Mesendoderm (in vitro differentiated cells): ENCODE data around the gene BCORL1.

Experiments
- DNase-seq: peaks from one replicate; pipeline ENCODE4 v3.0.0; 2013
- H2AK5ac ChIP-seq: 2 replicates; pipeline ENCODE4 v1.6.1; 2013; ENCODE audit warnings: low read length, inconsistent platforms
- H2BK120ac ChIP-seq: 2 replicates; pipeline ENCODE4 v1.6.1; 2013; ENCODE audit warnings: low read depth, mild to moderate bottlenecking, low read length, moderate library complexity, mixed read lengths
- H2BK15ac ChIP-seq: replicated peaks from 2 replicates; pipeline ENCODE4 v1.6.1; 2013; ENCODE audit warnings: low read depth, mild to moderate bottlenecking, moderate library complexity
- H2BK5ac ChIP-seq: 2 replicates; pipeline ENCODE4 v1.6.1; 2013; ENCODE audit warnings: low read length, inconsistent platforms
- H3K18ac ChIP-seq: 2 replicates; pipeline ENCODE4 v1.6.1; 2013; ENCODE audit warnings: mild to moderate bottlenecking, low read length, mixed read lengths
- H3K23ac ChIP-seq: one replicate; pipeline ENCODE4 v1.6.1; 2013; ENCODE audit warnings: low read length
- H3K27ac ChIP-seq: 2 replicates; pipeline ENCODE4 v1.5.1; 2013; ENCODE audit warnings: low read depth, mild to moderate bottlenecking, inconsistent platforms, low read length, moderate library complexity
- H3K27me3 ChIP-seq: 2 replicates; pipeline ENCODE4 v1.6.1; 2013; ENCODE audit warnings: low read length, control low read depth, mild to moderate bottlenecking, inconsistent platforms; ENCODE audit not compliant: insufficient read depth, poor library complexity
- H3K36me3 ChIP-seq: 2 replicates; pipeline ENCODE4 v1.6.1; 2013; ENCODE audit warnings: low read length, inconsistent platforms; ENCODE audit not compliant: control insufficient read depth, insufficient read depth
- H3K4ac ChIP-seq: one replicate; pipeline ENCODE4 v1.6.1; 2013; ENCODE audit warnings: low read depth, mild to moderate bottlenecking, low read length, moderate library complexity
- H3K4me1 ChIP-seq: 2 replicates; pipeline ENCODE4 v1.6.1; 2013; ENCODE audit warnings: low read depth, low read length, inconsistent platforms; ENCODE audit not compliant: control insufficient read depth
- H3K4me2 ChIP-seq: 2 replicates; pipeline ENCODE4 v1.6.1; 2013; ENCODE audit warnings: low read length
- H3K4me3 ChIP-seq: 2 replicates; pipeline ENCODE4 v1.5.1; 2013; ENCODE audit warnings: mild to moderate bottlenecking, low read length
- H3K56ac ChIP-seq: one replicate; pipeline ENCODE4 v1.6.1; 2013; ENCODE audit warnings: low read length
- H3K79me1 ChIP-seq: 2 replicates; pipeline ENCODE4 v1.6.1; 2013; ENCODE audit warnings: low read length, inconsistent platforms
- H3K79me2 ChIP-seq: 2 replicates; pipeline ENCODE4 v1.6.1; 2013; ENCODE audit warnings: mild to moderate bottlenecking, low read length; ENCODE audit not compliant: control insufficient read depth, insufficient read depth
- H3K9ac ChIP-seq: 2 replicates; pipeline ENCODE4 v1.6.1; 2013; ENCODE audit warnings: low read length, inconsistent platforms
- H4K5ac ChIP-seq: one replicate; pipeline ENCODE4 v1.6.1; 2013; ENCODE audit warnings: low read length
- H4K8ac ChIP-seq: one replicate; pipeline ENCODE4 v1.6.1; 2013; ENCODE audit warnings: low read depth, mild to moderate bottlenecking, control low read depth, low read length, moderate library complexity
- WGBS: extraction: QIAGEN DNeasy Blood & Tissue Kit; methylation state at CpG from one replicate; pipeline ENCODE4 v1.1.7; 2013; ENCODE audit warnings: low lambda C conversion rate, missing lambda C conversion rate; ENCODE audit not compliant: insufficient coverage; ENCODE audit errors: extremely low coverage; 5-methylcytosine and 5-hydroxymethylcytosine counted together

Gene BCORL1

GRCh38 chrX:129957241-129958082 is 25.0 kb upstream of the BCORL1 start:
- Histone ChIP-seq H3K56ac (peak overlapping the region; percentile 58), H3K36me3 (no peaks in the 10 kb centered on the region), H2BK120ac (no peak overlapping the region), H3K4me3 (peak overlapping the region; percentile 26), H3K79me1 (no peaks in the 10 kb centered on the region), H3K4me1 (no peaks in the 10 kb centered on the region), H3K79me2 (no peaks in the 10 kb centered on the region), H3K27ac (no peak overlapping the region), H2AK5ac (no peak overlapping the region), H3K9ac (peak overlapping the region; percentile 58), H3K4me2 (peak overlapping the region; percentile 52), H4K5ac (no peak overlapping the region), H4K8ac (no peak overlapping the region), H3K18ac (no peak overlapping the region), H3K23ac (no peak overlapping the region), H3K27me3 (peaks cover 8% of the 10 kb centered on the region), H2BK5ac (no peak overlapping the region), H2BK15ac (no peak overlapping the region), H3K4ac (no peak overlapping the region)
- no CpG with 5 or more reads among the region's 56 CpGs for WGBS
- DNase-seq, result peak; percentile 90

- Histone ChIP-seq H2BK120ac (no peak overlapping the region), H4K5ac (no peak overlapping the region), H3K4me3 (no peak overlapping the region), H3K23ac (no peak overlapping the region), H4K8ac (no peak overlapping the region), H3K36me3 (no peaks in the 10 kb centered on the region), H3K27ac (no peak overlapping the region), H3K9ac (peak overlapping the region; percentile 58), H2BK15ac (no peak overlapping the region), H3K27me3 (peaks cover 8% of the 10 kb centered on the region), H2BK5ac (no peak overlapping the region), H3K4me1 (no peaks in the 10 kb centered on the region), H3K56ac (peak overlapping the region; percentile 58), H3K18ac (no peak overlapping the region), H3K79me1 (no peaks in the 10 kb centered on the region), H2AK5ac (no peak overlapping the region), H3K4me2 (peak overlapping the region; percentile 52), H3K79me2 (no peaks in the 10 kb centered on the region), H3K4ac (no peak overlapping the region)
- no CpG with 5 or more reads among the region's 7 CpGs for WGBS
- DNase-seq, result no peak
Observed at GRCh38 chrX:129958083-129958465, 24.4 kb upstream of the BCORL1 start.

- H3K79me2 ChIP-seq, result no peaks in the 10 kb centered on the region
- H3K4me3 ChIP-seq, result no peak overlapping the region
- H2AK5ac ChIP-seq, result no peak overlapping the region
- no peaks in the 10 kb centered on the region for H3K36me3 ChIP-seq
- no peak for DNase-seq
- H3K9ac ChIP-seq, result no peak overlapping the region
- no peak overlapping the region for H3K27ac ChIP-seq
- H3K79me1 ChIP-seq, result no peaks in the 10 kb centered on the region
- no peak overlapping the region for H2BK15ac ChIP-seq
- H3K4ac ChIP-seq, result no peak overlapping the region
- H2BK120ac ChIP-seq, result no peak overlapping the region
- H3K18ac ChIP-seq, result no peak overlapping the region
- H3K4me1 ChIP-seq, result no peaks in the 10 kb centered on the region
- no peak overlapping the region for H3K56ac ChIP-seq
- no peak overlapping the region for H3K4me2 ChIP-seq
- WGBS, result no CpG with 5 or more reads among the region's 13 CpGs
- peaks cover 8% of the 10 kb centered on the region for H3K27me3 ChIP-seq
- H4K5ac ChIP-seq, result no peak overlapping the region
- no peak overlapping the region for H2BK5ac ChIP-seq
- no peak overlapping the region for H4K8ac ChIP-seq
- no peak overlapping the region for H3K23ac ChIP-seq
Observed at GRCh38 chrX:129958814-129959492, 23.5 kb upstream of the BCORL1 start.

- H3K27me3 ChIP-seq, result peaks cover 8% of the 10 kb centered on the region
- H3K56ac ChIP-seq, result no peak overlapping the region
- DNase-seq, result peak; percentile 59
- H3K4me3 ChIP-seq, result no peak overlapping the region
- WGBS, result no CpG with 5 or more reads among the region's 19 CpGs
- H2BK5ac ChIP-seq, result no peak overlapping the region
- no peak overlapping the region for H3K18ac ChIP-seq
- no peaks in the 10 kb centered on the region for H3K79me1 ChIP-seq
- no peak overlapping the region for H3K9ac ChIP-seq
- no peak overlapping the region for H3K27ac ChIP-seq
- H3K4me1 ChIP-seq, result no peaks in the 10 kb centered on the region
- no peak overlapping the region for H2BK15ac ChIP-seq
- no peak overlapping the region for H3K4ac ChIP-seq
- H4K5ac ChIP-seq, result no peak overlapping the region
- H2AK5ac ChIP-seq, result no peak overlapping the region
- H3K23ac ChIP-seq, result no peak overlapping the region
- no peak overlapping the region for H4K8ac ChIP-seq
- H3K4me2 ChIP-seq, result no peak overlapping the region
- H3K79me2 ChIP-seq, result no peaks in the 10 kb centered on the region
- no peak overlapping the region for H2BK120ac ChIP-seq
- H3K36me3 ChIP-seq, result no peaks in the 10 kb centered on the region
Observed at GRCh38 chrX:129959493-129959832, 23.0 kb upstream of the BCORL1 start.

GRCh38 chrX:129961180-129962083 is 21.0 kb upstream of the BCORL1 start:
- H2BK5ac ChIP-seq, result no peak overlapping the region
- H3K4ac ChIP-seq, result no peak overlapping the region
- no peak overlapping the region for H4K5ac ChIP-seq
- DNase-seq, result peak; percentile 81
- no peak overlapping the region for H2BK15ac ChIP-seq
- no peaks in the 10 kb centered on the region for H3K36me3 ChIP-seq
- no peak overlapping the region for H4K8ac ChIP-seq
- H3K27me3 ChIP-seq, result peaks cover 5% of the 10 kb centered on the region
- H3K9ac ChIP-seq, result peak overlapping the region; percentile 47
- no CpG with 5 or more reads among the region's 26 CpGs for WGBS
- no peak overlapping the region for H3K27ac ChIP-seq
- no peak overlapping the region for H3K18ac ChIP-seq
- no peak overlapping the region for H3K4me3 ChIP-seq
- H2AK5ac ChIP-seq, result no peak overlapping the region
- H3K4me1 ChIP-seq, result no peaks in the 10 kb centered on the region
- peak overlapping the region; percentile 50 for H3K56ac ChIP-seq
- peak overlapping the region; percentile 46 for H3K4me2 ChIP-seq
- no peak overlapping the region for H2BK120ac ChIP-seq
- H3K23ac ChIP-seq, result no peak overlapping the region
- no peaks in the 10 kb centered on the region for H3K79me2 ChIP-seq
- no peaks in the 10 kb centered on the region for H3K79me1 ChIP-seq
